GM10847 (cell line): ENCODE data around the gene PREPL.

Source experiments
- POLR2A ChIP-seq: IDR thresholded peaks from 2 replicates; pipeline ENCODE4 v1.6.1; 2011; ENCODE audit not compliant: insufficient read length; ENCODE audit errors: extremely low read depth

PREPL gene

GRCh38 chr2:44280869-44281268 is 80.4 kb downstream of the PREPL start:
- TF ChIP-seq POLR2A, result no peak

GRCh38 chr2:44277541-44277940 is 83.8 kb downstream of the PREPL start:
- no peak for TF ChIP-seq POLR2A

- TF ChIP-seq POLR2A, result no peak
These were observed 85.4 kb downstream of the PREPL start for GRCh38 chr2:44275927-44276303.

GRCh38 chr2:44273596-44273995 is 87.7 kb downstream of the PREPL start:
- TF ChIP-seq POLR2A, result no peak

GRCh38 chr2:44273076-44273475 is 88.2 kb downstream of the PREPL start:
- no peak for TF ChIP-seq POLR2A

- no peak for TF ChIP-seq POLR2A
These were observed 90.0 kb downstream of the PREPL start for GRCh38 chr2:44271296-44271695.

- no peak for TF ChIP-seq POLR2A
These were observed 91.5 kb downstream of the PREPL start for GRCh38 chr2:44269831-44270230.

GRCh38 chr2:44267796-44268648 is 93.3 kb downstream of the PREPL start:
- TF ChIP-seq POLR2A, result no peak
